ENCODE measurements around the gene METTL26. TPM values are rescaled to one million over a fixed set of nuclear protein-coding genes. Genes with fewer than 3 reads are reported as not detected.

METTL26 gene
- total and polyA plus RNA-seq, 2 of the 8 experiments (the other 6 are each of a cell fraction or from before 2014, with no cell fraction given) = 100 to 186 TPM

DNA sequence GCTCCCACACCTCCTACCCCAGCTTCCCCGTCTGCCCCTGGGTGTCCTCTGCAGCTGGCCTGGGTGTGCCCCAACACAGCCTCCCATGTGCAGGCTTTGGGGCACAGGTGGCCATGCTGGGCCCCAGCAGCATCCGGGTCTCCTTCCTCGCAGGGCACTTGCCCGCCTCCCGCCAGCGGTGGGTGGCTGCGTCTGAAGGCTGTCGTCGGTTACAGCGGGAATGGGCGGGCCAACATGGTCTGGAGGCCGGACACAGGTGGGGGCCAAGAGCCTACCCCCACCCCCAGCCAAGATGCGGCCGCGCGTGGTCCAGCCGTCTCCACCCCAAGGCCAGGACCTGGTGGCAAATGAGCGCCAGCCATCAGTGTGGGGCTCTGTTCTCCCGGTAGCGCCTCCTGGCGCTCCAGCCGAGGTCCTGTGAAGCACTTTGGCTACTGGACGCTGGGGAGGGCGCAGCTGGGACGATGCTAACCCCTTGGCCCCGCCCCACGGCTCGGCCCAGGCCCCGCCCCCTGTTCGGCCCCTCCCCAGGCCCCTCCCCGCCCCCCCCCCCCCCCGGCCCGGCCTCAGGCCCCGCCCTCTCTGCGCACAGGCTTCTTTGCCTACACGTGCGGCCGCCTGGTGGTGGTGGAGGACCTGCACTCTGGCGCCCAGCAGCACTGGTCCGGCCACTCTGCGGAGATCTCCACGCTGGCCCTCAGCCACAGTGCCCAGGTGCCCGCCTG, 24.5 kb upstream of the METTL26 start (continued):
- TF ChIP-seq USF2 (IDR thresholded peaks at IDR 0.05; ENCODE audit: low read length) (no peak), SP2 (IDR thresholded peaks at IDR 0.05; ENCODE audit: low read length) (no peak), ATF2 (IDR thresholded peaks at IDR 0.05; ENCODE audit: low read length) (no peak), MAX (IDR thresholded peaks at IDR 0.05) (peak; percentile 86), SIX5 (IDR thresholded peaks at IDR 0.05; ENCODE audit: low read depth, low read length) (no peak), CBX5 (IDR thresholded peaks at IDR 0.05; ENCODE audit: low read depth, low read length) (no peak), PHF8 (conservative IDR thresholded peaks at IDR 0.05; ENCODE audit: low read depth, low read length) (no peak), KDM5A (IDR thresholded peaks at IDR 0.05; ENCODE audit: low read length) (no peak), SP4 (IDR thresholded peaks at IDR 0.05; ENCODE audit: low read length) (no peak), SIRT6 (IDR thresholded peaks at IDR 0.05; ENCODE audit: low read length) (no peak), SP1 (IDR thresholded peaks at IDR 0.05; ENCODE audit: low read depth, low read length) (peak; percentile 57; the same call in 1 of the 2 replicates), CREB1 (IDR thresholded peaks at IDR 0.05) (no peak; the same call in 1 of the 2 replicates), RXRA (IDR thresholded peaks at IDR 0.05; ENCODE audit: insufficient read depth, low read depth, low read length) (no peak), RAD21 (IDR thresholded peaks at IDR 0.05 in 1 of 2, conservative IDR thresholded peaks at IDR 0.05 in 1 of 2; ENCODE audit: low read depth in 2 of 2, low read length in 2 of 2) (peak; percentile 39 to 44), SUZ12 (IDR thresholded peaks at IDR 0.05; ENCODE audit: low read length) (no peak), KDM1A (IDR thresholded peaks at IDR 0.05; ENCODE audit: borderline replicate concordance, low read length) (no peak), BRCA1 (IDR thresholded peaks at IDR 0.05; ENCODE audit: low read depth, low read length) (no peak), POU5F1 (IDR thresholded peaks at IDR 0.05; ENCODE audit: low read depth, low read length) (no peak)

All from H1 (cell line).